ENCODE results near the gene GCNT1. TPM values are rescaled to one million over a fixed set of nuclear protein-coding genes. Genes with fewer than 3 reads are reported as not detected.

Gene GCNT1
- total RNA-seq, 2 experiments from 2014 or later, result 4.2 to 4.6 TPM

GRCh38 chr9:76545191-76545590, 86.2 kb downstream of the GCNT1 start:
- intact Hi-C loops (cut with DNase I, micrococcal nuclease), result no loop called here
- no peaks in the 10 kb centered on the region for H3K36me3 Mint-ChIP-seq (ENCODE audit: low read depth)
- H3K27me3 Mint-ChIP-seq, result peaks cover 3% of the 10 kb centered on the region
- H3K4me3 Mint-ChIP-seq, result no peak overlapping the region
- ATAC-seq (no peak), DNase-seq (no peak)
- no peaks in the 10 kb centered on the region for H3K4me1 Mint-ChIP-seq
- no peak overlapping the region for H3K27ac Mint-ChIP-seq
- ChIA-PET POLR2A (no interaction called here), CTCF (no interaction called here)
- no peaks in the 10 kb centered on the region for H3K9me3 Mint-ChIP-seq (ENCODE audit: low read depth)

GRCh38 chr9:76552181-76552580, 93.2 kb downstream of the GCNT1 start:
- DNase-seq, result no peak
- Mint-ChIP-seq H3K36me3 (ENCODE audit: low read depth) (no peaks in the 10 kb centered on the region), H3K9me3 (ENCODE audit: low read depth) (no peaks in the 10 kb centered on the region), H3K27ac (no peak overlapping the region), H3K4me1 (no peaks in the 10 kb centered on the region), H3K27me3 (peaks cover 2% of the 10 kb centered on the region), H3K4me3 (no peak overlapping the region)
- intact Hi-C loops (cut with DNase I, micrococcal nuclease), result no loop called here
- ChIA-PET CTCF (no interaction called here), POLR2A (no interaction called here)
- ATAC-seq, result no peak

- ChIA-PET CTCF (no interaction called here), POLR2A (no interaction called here)
- Mint-ChIP-seq H3K4me3 (no peak overlapping the region), H3K4me1 (no peaks in the 10 kb centered on the region), H3K36me3 (ENCODE audit: low read depth) (no peaks in the 10 kb centered on the region), H3K27ac (no peak overlapping the region), H3K9me3 (ENCODE audit: low read depth) (no peaks in the 10 kb centered on the region), H3K27me3 (peaks cover 4% of the 10 kb centered on the region)
- DNase-seq (no peak), ATAC-seq (no peak)
- intact Hi-C loops (cut with DNase I, micrococcal nuclease), result no loop called here
These were observed 93.9 kb downstream of the GCNT1 start for GRCh38 chr9:76552751-76553455.

- H3K4me1 Mint-ChIP-seq, result no peaks in the 10 kb centered on the region
- no peaks in the 10 kb centered on the region for H3K9me3 Mint-ChIP-seq (ENCODE audit: low read depth)
- H3K27me3 Mint-ChIP-seq, result peaks cover 8% of the 10 kb centered on the region
- ChIA-PET POLR2A (interaction anchor here (0.5 kb wide), 1 partner anchor 80 kb away, joined by 3 read pairs; no protein-coding TSS in a partner anchor), CTCF (no interaction called here)
- H3K4me3 Mint-ChIP-seq, result no peak overlapping the region
- intact Hi-C loops (cut with DNase I, micrococcal nuclease), result no loop called here
- DNase-seq (no peak), ATAC-seq (no peak)
- no peak overlapping the region for H3K27ac Mint-ChIP-seq
- no peaks in the 10 kb centered on the region for H3K36me3 Mint-ChIP-seq (ENCODE audit: low read depth)
These were observed 94.7 kb downstream of the GCNT1 start for GRCh38 chr9:76553680-76554079.

Other genes with a start within 250 kb of the GCNT1 start
- 1 to 10 TPM; 7.0 to 8.3 TPM for gene RFK, start 64.8 kb upstream of the GCNT1 start, total RNA-seq